ENCODE measurements around the gene PCDHA8. TPM values are rescaled to one million over a fixed set of nuclear protein-coding genes. Genes with fewer than 3 reads are reported as not detected.
A peak's percentile ranks its signal among the peaks of the same experiment; 100 is the strongest.
"Not testable (repeated sequence)": the region's sequence is repeated elsewhere in the genome, so short reads cannot be mapped to it uniquely, and the experiment has no call there.

The PCDHA8 gene
- total RNA-seq, 8 experiments from 2014 or later: 0.31 to 3.2 (median 2.2) TPM; not detected in 2

- Histone ChIP-seq H3K27ac (no peak overlapping the region), H3K4me1 (replicated peaks in 1 of 2) (no peaks in the 10 kb centered on the region), H3K4me3 (no peak overlapping the region)
- WGBS, 10 experiments: 5 to 100% (median 95%) methylated on average over 1 to 46 of the region's 76 CpGs
- ATAC-seq (replicated peaks in 6 of 8): no peak
- in situ Hi-C loops (cut with MboI; ENCODE audit: low pct_unique_long_range_greater_than_20kb in 2 of 9, low sequenced_read_pairs in 9 of 9, unreplicated experiment in 9 of 9): loop anchor here in 1 of 9 experiments (25.0 kb wide), 1 partner anchor 175 kb away; no protein-coding TSS in a partner anchor
Observed at GRCh38 chr5:140862441-140863295, 21.7 kb downstream of the PCDHA8 start.

- H3K4me1 ChIP-seq (replicated peaks in 1 of 2): no peaks in the 10 kb centered on the region
- in situ Hi-C loops (cut with MboI; ENCODE audit: low pct_unique_long_range_greater_than_20kb in 2 of 9, low sequenced_read_pairs in 9 of 9, unreplicated experiment in 9 of 9): loop anchor here in 1 of 9 experiments (25.0 kb wide), 1 partner anchor 168 kb away; no protein-coding TSS in a partner anchor
- 0 to 97% (median 48%) methylated on average over 2 to 20 of the region's 41 CpGs for WGBS, 10 experiments
- ATAC-seq (replicated peaks in 6 of 8): peak in 4 of 8 experiments; percentile 59 to 99 (median 71)
- H3K4me3 ChIP-seq: peak within 1 kb of the TSS in 4 of 5 donors; percentile 5 to 52 (median 24)
- peak within 1 kb of the TSS in 1 of 2 donors; percentile 85 for H3K27ac ChIP-seq
Observed at GRCh38 chr5:140868721-140869554, 28.0 kb downstream of the PCDHA8 start, which contains the start of gene PCDHA11. Gene PCDHA11 (plus strand): TSS chr5:140868957. CDS start chr5:140869104, 147 bp downstream.

GRCh38 chr5:140869555-140869886, 28.5 kb downstream of the PCDHA8 start:
- 32 to 100% (median 93%) methylated on average over 1 to 5 of the region's 5 CpGs; no CpG with 5 or more reads in 1 of the 10 experiments for WGBS, 10 experiments
- no peak for ATAC-seq (replicated peaks in 6 of 8)
- in situ Hi-C loops (cut with MboI; ENCODE audit: low pct_unique_long_range_greater_than_20kb in 2 of 9, low sequenced_read_pairs in 9 of 9, unreplicated experiment in 9 of 9): loop anchor here in 1 of 9 experiments (25.0 kb wide), 1 partner anchor 168 kb away; no protein-coding TSS in a partner anchor
- Histone ChIP-seq H3K4me3 (peak overlapping the region in 2 of 5 donors; percentile 35 to 52), H3K27ac (peak overlapping the region in 1 of 2 donors; percentile 85), H3K4me1 (replicated peaks in 1 of 2) (no peaks in the 10 kb centered on the region)

- no peaks in the 10 kb centered on the region for H3K4me1 ChIP-seq (replicated peaks in 1 of 2)
- H3K27ac ChIP-seq: no peak overlapping the region
- WGBS, 10 experiments: 0 to 100% (median 96%) methylated on average over 1 to 46 of the region's 114 CpGs; no CpG with 5 or more reads in 1 of the 10 experiments
- H3K4me3 ChIP-seq: no peak overlapping the region
- ATAC-seq (replicated peaks in 6 of 8): no peak
- in situ Hi-C loops (cut with MboI; ENCODE audit: low pct_unique_long_range_greater_than_20kb in 2 of 9, low sequenced_read_pairs in 9 of 9, unreplicated experiment in 9 of 9): loop anchor here in 3 of 9 experiments (5.0 to 25.0 kb wide), 3 partner anchors 167 to 174 kb away; no protein-coding TSS in a partner anchor
Observed at GRCh38 chr5:140870221-140871201, 29.5 kb downstream of the PCDHA8 start.

GRCh38 chr5:140875085-140876065, 34.4 kb downstream of the PCDHA8 start, which contains the start of gene PCDHA12:
Gene PCDHA12 (plus strand): TSS chr5:140875308. CDS start chr5:140875473, 165 bp downstream.
- Histone ChIP-seq H3K27ac (peak within 1 kb of the TSS in 1 of 2 donors; percentile 79), H3K4me1 (replicated peaks in 1 of 2) (no peaks in the 10 kb centered on the region), H3K4me3 (peak within 1 kb of the TSS in 4 of 5 donors; percentile 42 to 69 (median 52))
- peak in 4 of 8 experiments; percentile 61 to 84 (median 68) for ATAC-seq (replicated peaks in 6 of 8)
- 4 to 92% (median 27%) methylated on average over 8 to 36 of the region's 47 CpGs for WGBS, 10 experiments
- in situ Hi-C loops (cut with MboI; ENCODE audit: low pct_unique_long_range_greater_than_20kb in 2 of 9, low sequenced_read_pairs in 9 of 9, unreplicated experiment in 9 of 9): loop anchor here in 2 of 9 experiments (10.0 to 25.0 kb wide), 2 partner anchors 162 to 169 kb away; no protein-coding TSS in a partner anchor

- not testable (repeated sequence) for H3K4me1 ChIP-seq (replicated peaks in 1 of 2); ATAC-seq (replicated peaks in 6 of 8); H3K27ac ChIP-seq
- H3K4me3 ChIP-seq: peak overlapping the region in 2 of 5 donors; percentile 54 to 69
- in situ Hi-C loops (cut with MboI; ENCODE audit: low pct_unique_long_range_greater_than_20kb in 2 of 9, low sequenced_read_pairs in 9 of 9, unreplicated experiment in 9 of 9): loop anchor here in 2 of 9 experiments (10.0 to 25.0 kb wide), 2 partner anchors 161 to 168 kb away; no protein-coding TSS in a partner anchor
- WGBS, 10 experiments: 30 to 100% (median 97%) methylated on average over 3 to 25 of the region's 80 CpGs; no CpG with 5 or more reads in 3 of the 10 experiments
Observed at GRCh38 chr5:140876541-140877261, 35.7 kb downstream of the PCDHA8 start.

GRCh38 chr5:140877262-140877581, 36.2 kb downstream of the PCDHA8 start:
- no peak for ATAC-seq (replicated peaks in 6 of 8)
- Histone ChIP-seq H3K4me3 (no peak overlapping the region), H3K27ac (no peak overlapping the region), H3K4me1 (replicated peaks in 1 of 2) (no peaks in the 10 kb centered on the region)
- in situ Hi-C loops (cut with MboI; ENCODE audit: low pct_unique_long_range_greater_than_20kb in 2 of 9, low sequenced_read_pairs in 9 of 9, unreplicated experiment in 9 of 9): loop anchor here in 2 of 9 experiments (10.0 to 25.0 kb wide), 2 partner anchors 160 to 168 kb away; no protein-coding TSS in a partner anchor
- WGBS, 10 experiments: 40 to 99% (median 89%) methylated on average over 1 to 14 of the region's 37 CpGs; no CpG with 5 or more reads in 6 of the 10 experiments

GRCh38 chr5:140881889-140882590, 41.1 kb downstream of the PCDHA8 start, which contains the start of gene PCDHA13:
Gene PCDHA13 (plus strand): TSS chr5:140882124. CDS start chr5:140882269, 145 bp downstream.
- peak within 1 kb of the TSS in 1 of 2 donors; percentile 62 for H3K27ac ChIP-seq
- no peaks in the 10 kb centered on the region for H3K4me1 ChIP-seq (replicated peaks in 1 of 2)
- H3K4me3 ChIP-seq: peak within 1 kb of the TSS in 3 of 5 donors; percentile 29 to 59 (median 49)
- in situ Hi-C loops (cut with MboI; ENCODE audit: low pct_unique_long_range_greater_than_20kb in 2 of 9, low sequenced_read_pairs in 9 of 9, unreplicated experiment in 9 of 9): loop anchor here in 1 of 9 experiments (25.0 kb wide), 1 partner anchor 155 kb away; no protein-coding TSS in a partner anchor
- 2 to 93% (median 60%) methylated on average over 1 to 18 of the region's 35 CpGs; no CpG with 5 or more reads in 1 of the 10 experiments for WGBS, 10 experiments
- ATAC-seq (replicated peaks in 6 of 8): peak in 4 of 8 experiments; percentile 25 to 82 (median 54)

GRCh38 chr5:140882591-140882899, 41.6 kb downstream of the PCDHA8 start:
- WGBS, 10 experiments: 3 to 80% (median 38%) methylated on average over 1 to 9 of the region's 12 CpGs; no CpG with 5 or more reads in 3 of the 10 experiments
- no peaks in the 10 kb centered on the region for H3K4me1 ChIP-seq (replicated peaks in 1 of 2)
- ATAC-seq (replicated peaks in 6 of 8): peak in 3 of 8 experiments; percentile 59 to 69 (median 66)
- peak overlapping the region in 1 of 2 donors; percentile 62 for H3K27ac ChIP-seq
- peak overlapping the region in 3 of 5 donors; percentile 29 to 59 (median 49) for H3K4me3 ChIP-seq
- in situ Hi-C loops (cut with MboI; ENCODE audit: low pct_unique_long_range_greater_than_20kb in 2 of 9, low sequenced_read_pairs in 9 of 9, unreplicated experiment in 9 of 9): loop anchor here in 1 of 9 experiments (25.0 kb wide), 1 partner anchor 155 kb away; no protein-coding TSS in a partner anchor
